HG02623 (cell line): Measurements from ENCODE around the gene GPC3.
"Not testable (repeated sequence)": the region's sequence is repeated elsewhere in the genome, so short reads cannot be mapped to it uniquely, and the experiment has no call there.

Experiments used
- ATAC-seq: cut with Tn5 transposase; IDR thresholded peaks from one replicate; pipeline ENCODE4 v1.9.1; 2021; ENCODE audit warnings: moderate library complexity; ENCODE audit not compliant: unreplicated experiment

Gene GPC3

DNA sequence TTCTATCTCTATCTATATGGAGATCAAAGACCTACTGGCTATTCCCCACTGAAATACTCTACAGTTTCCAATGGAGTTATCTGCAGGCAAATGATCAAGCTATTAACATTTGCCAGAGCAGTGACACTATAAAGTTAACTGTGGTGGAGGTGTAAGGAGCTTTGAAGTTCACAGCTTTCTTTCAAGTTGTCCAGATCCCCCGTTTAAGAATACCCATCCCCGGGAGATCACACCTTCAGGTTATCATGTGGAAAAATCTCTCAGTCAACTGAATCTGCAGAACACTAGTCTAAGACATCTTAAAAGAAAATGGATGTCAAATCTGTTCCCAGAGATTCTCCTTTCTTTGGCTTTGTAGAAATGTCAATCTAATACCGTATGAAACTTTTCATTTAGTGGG lies 80.1 kb downstream of the GPC3 start:
- ATAC-seq: no peak

GRCh38 chrX:133897593-133898163 lies 87.7 kb downstream of the GPC3 start:
- no peak for ATAC-seq

- ATAC-seq: no peak
Observed at GRCh38 chrX:133892337-133892736, 93.1 kb downstream of the GPC3 start.

GRCh38 chrX:133888984-133889383 lies 96.4 kb downstream of the GPC3 start:
- no peak for ATAC-seq

GRCh38 chrX:133888084-133888483 lies 97.3 kb downstream of the GPC3 start:
- ATAC-seq: not testable (repeated sequence)

DNA sequence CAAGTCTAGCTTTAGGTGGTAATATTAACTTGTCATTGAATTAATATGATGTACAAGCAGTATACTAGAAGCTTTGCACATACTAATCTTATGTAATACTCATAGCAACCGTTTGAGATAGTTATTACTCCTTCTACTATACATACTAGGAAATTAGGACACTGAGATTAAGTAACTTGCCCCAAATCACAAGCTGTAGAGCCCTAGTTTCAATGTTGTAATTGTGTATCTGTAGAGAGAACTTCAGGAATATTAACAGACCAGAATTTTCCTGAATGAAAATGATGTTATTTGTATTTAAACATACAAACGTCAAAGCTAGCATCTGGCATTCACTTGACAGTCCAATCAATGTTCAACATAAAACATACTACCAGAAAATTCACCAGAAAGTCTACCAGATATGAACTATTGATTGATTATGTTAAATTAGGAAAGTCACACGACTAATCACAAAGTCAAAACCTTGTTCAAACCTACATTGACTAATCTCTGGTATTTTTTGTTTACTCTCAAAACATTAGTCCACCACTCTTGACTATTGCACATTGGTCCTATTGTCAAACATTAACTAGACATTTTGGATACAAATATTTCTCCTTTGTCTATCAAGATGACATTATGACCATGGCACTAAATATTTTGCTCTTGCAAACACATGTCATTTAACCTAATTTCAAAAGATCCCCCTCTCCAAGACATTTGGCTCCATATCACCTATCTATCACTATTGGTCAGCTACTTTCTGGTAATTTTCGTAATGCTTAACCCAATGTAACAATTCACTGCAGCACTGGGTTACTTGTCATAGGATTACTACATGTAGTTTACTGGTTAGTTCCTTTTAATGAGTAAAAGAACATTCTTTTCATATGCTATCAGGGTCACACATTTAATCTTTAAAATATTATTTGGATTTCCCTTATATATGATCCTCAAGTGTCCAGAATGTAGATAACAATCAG lies 100.7 kb downstream of the GPC3 start:
- no peak for ATAC-seq

- no peak for ATAC-seq
Observed at GRCh38 chrX:133881893-133882292, 103.5 kb downstream of the GPC3 start.

GRCh38 chrX:133881007-133881406 lies 104.4 kb downstream of the GPC3 start:
- no peak for ATAC-seq

DNA sequence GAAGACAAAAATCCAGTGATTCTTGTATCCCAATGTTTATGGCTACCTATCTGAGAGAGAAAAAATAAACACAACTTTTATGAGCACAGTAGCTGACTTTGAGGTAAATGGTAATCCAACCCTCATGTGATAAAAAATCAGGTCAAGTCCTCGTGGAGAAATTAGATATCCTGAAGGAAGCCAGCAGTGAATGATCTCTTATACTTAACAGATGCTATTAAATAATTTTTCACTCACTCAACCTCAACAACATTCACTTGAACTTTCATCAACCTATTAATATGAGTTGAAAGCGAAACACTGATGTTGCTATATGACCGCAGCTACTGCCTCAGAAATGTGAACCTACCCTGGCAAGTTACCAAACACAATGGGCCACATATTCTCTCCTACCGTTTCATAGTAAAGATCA lies 105.4 kb downstream of the GPC3 start:
- ATAC-seq: no peak

DNA sequence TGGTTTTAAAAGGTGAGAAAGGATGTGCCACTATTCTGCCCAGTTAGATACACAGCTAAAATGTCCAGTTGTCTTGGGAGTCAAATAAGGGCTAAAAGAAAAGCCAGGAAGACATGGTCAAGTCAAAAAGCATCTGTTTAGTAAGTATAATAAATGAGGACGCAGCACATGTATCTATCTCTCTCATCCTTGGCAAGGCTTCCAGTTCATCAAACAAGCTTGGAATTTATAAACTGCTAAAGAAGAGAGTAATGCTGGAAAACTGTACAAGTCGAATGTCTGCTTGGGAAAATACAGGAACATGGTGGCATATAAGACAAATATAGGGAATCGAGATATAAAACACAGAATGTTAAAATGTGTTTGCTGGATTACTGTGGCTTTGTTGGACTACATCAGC lies 106.7 kb downstream of the GPC3 start:
- no peak for ATAC-seq

DNA sequence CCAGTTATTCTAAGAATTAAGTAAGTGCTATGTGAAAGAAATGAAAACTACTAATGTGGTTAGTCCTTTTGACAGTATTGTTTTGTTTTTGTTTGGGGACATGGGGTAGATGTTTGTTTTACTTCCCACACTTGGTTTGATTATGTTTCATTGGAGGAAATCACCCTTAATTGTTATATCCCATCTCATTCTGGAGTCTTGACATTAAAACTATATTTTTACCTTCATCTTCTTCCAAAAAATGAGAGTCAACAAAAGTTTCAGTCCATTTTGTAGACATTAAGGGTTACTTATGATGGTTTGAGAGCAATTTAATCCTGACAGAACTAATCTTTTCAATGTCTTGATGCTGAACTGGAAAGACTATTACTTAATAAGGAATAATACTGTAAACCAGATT lies 108.7 kb downstream of the GPC3 start:
- no peak for ATAC-seq

GRCh38 chrX:133869270-133869669 lies 116.1 kb downstream of the GPC3 start:
- ATAC-seq: peak; percentile 48

- peak; percentile 48 for ATAC-seq
Observed at GRCh38 chrX:133868682-133869081, 116.7 kb downstream of the GPC3 start.

DNA sequence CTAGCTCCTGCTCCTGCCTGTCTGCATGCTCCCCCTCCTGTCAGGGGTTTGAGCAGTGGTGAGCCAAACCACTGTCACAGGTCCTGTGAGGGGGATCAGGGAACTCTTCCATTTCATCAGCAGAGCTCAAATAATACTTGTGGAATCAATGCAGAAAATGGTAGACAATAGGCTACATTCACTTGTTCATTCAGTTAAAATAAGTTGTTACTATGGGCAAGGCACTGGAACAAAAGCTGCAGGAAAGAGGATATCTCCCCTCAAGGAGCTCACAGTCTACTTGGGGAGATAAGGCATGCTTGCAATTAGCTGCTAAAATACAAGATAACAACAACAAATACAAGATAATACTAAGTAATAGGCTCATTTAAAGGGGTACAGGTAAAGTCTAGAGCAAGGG lies 117.1 kb downstream of the GPC3 start:
- no peak for ATAC-seq

GRCh38 chrX:133865761-133866471 lies 119.5 kb downstream of the GPC3 start:
- no peak for ATAC-seq

GRCh38 chrX:133864236-133864635 lies 121.2 kb downstream of the GPC3 start:
- ATAC-seq: no peak

GRCh38 chrX:133859860-133860259 lies 125.5 kb downstream of the GPC3 start:
- ATAC-seq: no peak

GRCh38 chrX:133859336-133859735 lies 126.1 kb downstream of the GPC3 start:
- no peak for ATAC-seq

- ATAC-seq: no peak
Observed at GRCh38 chrX:133857640-133858269, 127.6 kb downstream of the GPC3 start.

DNA sequence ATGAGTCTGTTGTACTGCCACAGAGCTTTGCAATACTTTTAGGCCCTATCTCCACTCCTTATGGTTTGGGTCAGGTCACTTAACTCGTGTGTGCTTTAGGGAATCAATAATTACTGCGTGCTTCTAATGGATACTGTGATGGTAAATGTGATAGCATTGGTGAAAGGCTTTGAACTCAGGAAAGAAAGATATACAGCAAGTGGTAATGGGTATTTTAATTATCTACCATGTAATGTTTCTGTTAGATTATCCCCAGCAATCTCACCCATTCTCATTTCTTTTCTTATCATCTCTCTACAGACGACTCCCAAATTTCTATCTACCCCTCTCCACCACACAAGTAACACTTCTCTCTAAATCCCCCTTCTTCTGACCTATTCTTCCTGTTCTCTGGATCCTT lies 128.6 kb downstream of the GPC3 start:
- no peak for ATAC-seq

DNA sequence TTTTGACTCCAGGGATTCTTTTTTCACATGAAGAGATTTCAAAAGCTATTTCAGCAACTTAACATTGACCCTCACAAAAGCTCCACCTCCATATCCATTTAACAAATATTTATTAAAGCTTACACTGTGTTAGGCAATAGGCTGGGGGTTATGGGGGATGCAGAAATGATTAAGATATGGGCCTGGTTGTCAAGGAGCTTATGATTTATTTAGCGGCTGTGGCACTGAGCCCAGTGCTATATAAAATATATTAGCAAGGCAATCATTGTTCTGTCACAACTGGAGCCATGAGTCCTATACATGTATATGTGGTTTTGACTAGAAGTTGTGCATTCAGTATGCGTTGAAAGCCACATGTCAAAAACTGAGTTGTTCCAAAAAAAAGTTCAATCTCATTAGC lies 131.1 kb downstream of the GPC3 start:
- no peak for ATAC-seq
